NCI-H748 treated with DMSO at 0.1 percent for 48 hours (cell line): ENCODE results near the gene PDLIM1.
A peak's percentile ranks its signal among the peaks of the same experiment; 100 is the strongest.

Experiments used
- DNase-seq: peaks from one replicate; lab custom pipeline; 2025; lab: John Stamatoyannopoulos, UW

The PDLIM1 gene

DNA sequence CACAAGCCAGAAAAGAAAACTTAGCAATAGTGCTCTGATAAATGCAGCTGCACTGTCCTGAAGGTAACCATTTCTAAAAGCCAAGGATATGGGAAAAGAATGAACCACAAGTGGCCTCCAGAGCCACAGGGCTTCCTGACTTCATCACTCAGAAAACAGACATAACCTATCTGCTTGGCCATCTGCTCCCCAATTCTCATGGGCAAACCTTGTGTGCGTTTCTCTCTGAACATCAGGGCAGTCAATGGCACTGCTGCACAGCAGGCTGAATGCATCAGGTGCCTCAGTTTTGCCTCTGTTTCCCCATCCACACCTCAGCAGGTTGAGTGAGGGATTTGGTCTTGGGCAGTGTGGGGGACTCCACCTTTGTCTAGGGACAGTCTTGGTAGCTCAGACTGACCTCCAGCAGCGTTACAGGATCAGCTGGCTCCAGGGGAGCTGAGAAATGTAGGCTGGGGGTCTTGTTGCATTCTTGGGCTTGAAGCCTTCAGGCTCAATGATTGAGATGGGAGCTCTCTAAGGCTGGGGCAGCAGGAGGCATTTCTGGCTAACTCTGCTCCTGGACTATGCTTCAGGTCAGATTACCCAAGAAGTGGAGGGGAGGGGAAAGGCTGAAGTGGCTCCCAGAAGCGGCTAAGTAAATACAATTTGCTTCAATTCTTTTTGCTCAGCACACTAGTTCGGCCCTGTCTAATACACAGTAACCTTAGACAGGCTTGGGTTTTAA, 23.6 kb upstream of the PDLIM1 start:
- no peak for DNase-seq

- DNase-seq, result no peak
Observed at GRCh38 chr10:95312986-95313495, 22.2 kb upstream of the PDLIM1 start.

GRCh38 chr10:95312257-95312656, 21.5 kb upstream of the PDLIM1 start:
- no peak for DNase-seq

DNA sequence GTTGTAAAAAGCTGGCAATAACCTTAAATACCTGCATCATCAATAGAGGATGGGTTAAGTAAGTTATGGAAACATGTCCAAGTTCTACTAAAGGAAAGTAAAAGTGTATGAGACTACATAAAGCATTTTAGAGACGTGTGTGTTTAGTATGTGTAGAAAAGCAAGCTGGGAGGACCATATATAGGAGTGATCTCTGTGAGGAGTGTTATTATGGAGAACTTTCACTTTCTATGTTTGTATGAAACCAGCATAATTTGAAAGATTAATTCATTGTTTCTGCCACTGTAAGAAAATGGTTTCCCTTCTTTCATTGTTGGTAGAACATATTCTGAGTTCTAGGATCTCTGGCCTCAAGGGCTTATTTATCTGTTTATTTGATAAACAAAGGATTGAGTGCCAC, 19.2 kb upstream of the PDLIM1 start:
- DNase-seq, result no peak

DNA sequence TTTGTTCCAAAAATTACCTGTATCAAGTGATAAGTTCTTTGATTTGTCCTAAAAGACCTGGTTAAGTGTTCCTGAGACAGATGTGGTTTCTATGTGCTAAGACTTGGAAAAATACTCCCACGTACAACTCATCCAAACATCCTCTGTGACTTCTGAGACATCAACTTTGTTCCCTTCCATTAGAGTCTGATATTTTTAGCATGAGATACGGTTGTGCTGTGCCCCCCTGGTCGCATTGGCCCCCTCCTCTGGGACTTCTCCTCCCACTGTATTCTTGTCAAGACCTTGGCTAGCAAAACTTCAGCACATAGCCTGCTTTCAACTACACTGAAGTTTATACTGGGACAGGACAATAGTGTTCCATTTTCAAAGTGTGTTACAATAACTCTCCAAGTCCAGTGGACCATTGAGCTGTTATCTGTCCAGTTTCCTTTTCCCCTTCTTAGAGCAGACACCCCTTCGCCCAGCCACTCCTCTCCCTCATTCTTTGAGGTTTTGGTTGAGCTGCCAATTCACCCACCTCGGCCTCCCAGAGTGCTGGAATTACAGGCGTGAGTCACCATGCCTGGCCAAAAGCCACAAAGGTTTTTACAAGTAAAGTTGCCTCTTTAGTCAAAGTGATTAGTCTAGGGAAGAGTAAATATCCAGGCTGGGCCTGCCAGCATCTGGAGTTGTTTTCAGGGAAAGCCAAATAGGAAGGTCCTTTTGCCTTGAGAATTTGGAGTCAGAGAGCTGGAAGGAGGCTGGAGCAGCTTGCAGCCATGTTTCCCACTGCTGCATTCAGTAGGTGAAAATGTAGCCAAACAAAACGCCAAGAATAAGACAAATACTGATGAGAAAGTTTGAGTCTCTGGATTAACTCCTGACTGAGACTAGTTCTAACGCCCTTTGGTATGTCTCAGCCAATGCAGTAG, 17.8 kb upstream of the PDLIM1 start:
- no peak for DNase-seq

DNA sequence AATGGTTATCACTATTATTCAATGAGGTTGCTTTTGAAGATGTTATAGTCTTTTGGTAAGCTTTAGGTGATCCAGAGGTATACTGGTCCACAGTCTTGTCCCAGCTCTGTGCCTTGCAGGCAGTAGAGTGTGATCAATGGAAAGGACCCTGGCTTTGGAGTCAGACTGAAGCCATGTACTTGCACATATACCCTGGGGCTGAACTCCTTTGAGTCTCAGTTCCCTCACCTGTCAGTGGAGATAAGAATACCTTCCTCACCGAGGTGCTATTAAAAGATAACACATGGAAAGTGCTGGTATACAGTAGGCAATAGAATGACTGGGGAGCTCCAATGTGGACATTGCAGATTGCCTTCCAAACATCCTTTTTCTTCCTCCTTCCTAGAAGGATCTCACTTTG, 16.0 kb upstream of the PDLIM1 start:
- DNase-seq, result no peak

DNA sequence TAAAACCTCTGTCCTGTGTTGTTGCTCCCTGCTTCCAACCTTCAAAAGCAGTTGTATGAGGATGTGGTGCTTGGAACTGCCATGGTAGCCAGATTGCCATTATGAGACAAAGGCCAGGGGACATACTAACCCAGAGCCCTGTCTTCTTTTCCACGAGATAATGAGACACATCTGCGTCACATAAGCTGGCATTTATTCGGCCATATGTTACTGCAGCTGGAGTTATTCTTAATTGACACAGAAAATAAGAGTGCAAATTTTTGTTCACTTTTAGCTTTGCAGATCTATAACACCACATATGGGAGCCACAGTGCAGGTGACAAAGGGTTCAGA, 15.5 kb upstream of the PDLIM1 start:
- DNase-seq, result no peak

DNA sequence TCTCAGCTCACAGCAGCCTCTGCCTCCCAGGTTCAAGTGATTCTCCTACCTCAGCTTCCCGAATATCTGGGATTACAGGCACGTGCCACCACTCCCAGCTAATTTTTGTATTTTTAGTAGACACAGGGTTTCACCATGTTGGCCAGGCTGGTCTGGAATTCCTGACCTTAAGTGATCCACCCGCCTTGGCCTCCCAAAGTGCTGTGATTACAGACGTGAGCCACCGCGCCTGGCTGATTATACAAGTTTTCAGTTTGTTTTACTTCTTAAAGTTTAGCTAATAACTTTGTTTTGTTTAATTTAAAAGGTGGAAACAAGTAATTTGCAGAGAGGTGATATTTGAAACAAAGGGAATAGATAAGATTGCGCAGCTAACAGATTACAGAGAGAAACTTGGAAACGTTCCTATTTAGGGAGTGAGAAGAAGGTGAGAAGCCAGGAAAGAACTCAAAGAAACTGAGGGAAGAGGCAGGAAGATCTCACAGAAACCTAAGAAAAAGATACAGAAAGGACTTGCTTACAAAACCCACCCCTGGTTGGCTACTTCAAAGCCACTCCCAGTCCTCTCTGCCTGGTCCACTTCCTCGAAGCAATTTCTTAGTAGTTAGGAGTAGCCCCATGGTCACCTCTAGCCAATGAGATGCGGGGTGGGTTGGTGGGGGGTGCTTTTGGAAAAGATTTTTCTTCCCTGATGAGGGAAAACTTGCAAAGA, 15.0 kb upstream of the PDLIM1 start:
- DNase-seq, result no peak

- DNase-seq, result no peak
Observed at GRCh38 chr10:95304976-95305375, 14.2 kb upstream of the PDLIM1 start.

DNA sequence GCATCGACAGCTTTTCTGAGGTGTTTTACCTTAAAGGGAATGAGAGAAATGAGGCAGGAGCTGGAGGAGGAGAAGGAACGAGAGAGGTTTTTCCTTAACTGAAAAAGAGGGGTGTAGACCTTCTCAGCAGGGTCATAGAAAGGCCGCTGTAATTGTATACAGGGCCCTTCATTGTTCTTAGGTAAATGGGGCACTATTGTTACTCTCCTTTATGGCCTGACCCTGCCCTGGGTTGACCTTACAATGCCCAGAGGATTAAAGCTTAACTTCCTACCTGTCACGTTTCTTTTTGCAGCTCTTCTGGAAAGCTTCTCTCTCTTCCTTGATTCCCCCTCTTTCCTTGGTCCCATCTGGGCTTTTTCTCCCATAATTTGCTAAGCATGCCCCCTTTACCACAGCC, 13.7 kb upstream of the PDLIM1 start:
- no peak for DNase-seq

DNA sequence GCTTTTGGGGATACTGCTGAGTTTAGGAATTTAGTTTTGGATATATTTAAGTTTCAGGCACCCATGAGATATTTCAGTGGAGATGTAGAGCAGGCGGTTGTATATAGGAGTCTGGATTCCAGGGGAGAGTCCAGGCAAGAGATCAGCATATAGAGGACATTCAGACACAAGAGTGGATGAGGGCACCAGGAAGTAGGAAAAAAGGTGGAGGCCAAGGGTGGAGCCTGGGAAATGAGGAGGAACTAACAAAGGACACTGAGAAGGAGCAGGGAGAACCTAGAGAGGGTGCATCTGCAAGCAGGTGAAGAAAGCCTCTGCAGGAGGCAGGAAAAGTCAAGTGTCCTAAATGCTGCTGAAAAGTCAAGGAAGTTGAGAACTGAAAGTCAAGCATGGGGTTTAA, 13.1 kb upstream of the PDLIM1 start:
- DNase-seq, result no peak

DNA sequence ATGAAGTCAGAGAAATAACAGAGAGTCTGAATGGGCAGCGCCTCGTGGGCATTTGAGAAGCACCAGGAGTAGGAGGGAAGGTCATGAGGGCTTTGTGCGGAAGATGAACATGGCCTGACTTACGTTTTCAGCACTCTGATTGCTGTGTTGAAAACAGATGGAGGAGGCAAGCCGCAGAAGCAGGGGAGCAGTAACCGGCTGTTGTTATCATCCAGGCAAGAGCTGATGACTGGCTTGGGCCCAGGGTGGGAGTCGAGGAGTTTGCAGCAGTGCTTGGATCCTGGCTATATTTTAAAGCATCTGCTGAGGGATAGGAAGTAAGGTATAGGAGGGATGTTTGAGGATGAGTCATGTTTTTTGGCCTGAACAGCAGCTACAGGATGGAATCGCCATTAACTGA, 12.7 kb upstream of the PDLIM1 start:
- no peak for DNase-seq

- no peak for DNase-seq
Observed at GRCh38 chr10:95300022-95300539, 9.3 kb upstream of the PDLIM1 start.

- DNase-seq, result no peak
Observed at GRCh38 chr10:95297402-95297801, 6.6 kb upstream of the PDLIM1 start.

DNA sequence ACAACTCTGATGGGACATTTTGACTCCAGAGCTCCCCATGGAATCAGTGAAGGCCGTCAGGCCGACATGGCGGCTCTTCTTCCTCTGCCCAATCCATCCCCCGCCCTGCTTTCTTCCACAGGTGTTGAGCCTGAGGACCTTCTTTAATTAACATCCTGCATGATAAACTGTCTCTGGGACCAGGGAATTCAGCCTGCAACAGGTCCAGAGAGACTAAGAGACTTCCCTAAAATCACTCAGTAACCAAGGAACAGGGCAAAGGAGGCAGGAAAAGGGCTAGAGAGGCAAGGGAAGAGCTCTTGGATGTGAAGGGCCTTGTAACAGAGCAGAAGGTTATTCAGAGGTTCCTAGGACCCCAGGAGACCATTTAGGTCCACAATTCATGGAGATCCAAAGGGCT, 6.0 kb upstream of the PDLIM1 start:
- DNase-seq, result no peak

DNA sequence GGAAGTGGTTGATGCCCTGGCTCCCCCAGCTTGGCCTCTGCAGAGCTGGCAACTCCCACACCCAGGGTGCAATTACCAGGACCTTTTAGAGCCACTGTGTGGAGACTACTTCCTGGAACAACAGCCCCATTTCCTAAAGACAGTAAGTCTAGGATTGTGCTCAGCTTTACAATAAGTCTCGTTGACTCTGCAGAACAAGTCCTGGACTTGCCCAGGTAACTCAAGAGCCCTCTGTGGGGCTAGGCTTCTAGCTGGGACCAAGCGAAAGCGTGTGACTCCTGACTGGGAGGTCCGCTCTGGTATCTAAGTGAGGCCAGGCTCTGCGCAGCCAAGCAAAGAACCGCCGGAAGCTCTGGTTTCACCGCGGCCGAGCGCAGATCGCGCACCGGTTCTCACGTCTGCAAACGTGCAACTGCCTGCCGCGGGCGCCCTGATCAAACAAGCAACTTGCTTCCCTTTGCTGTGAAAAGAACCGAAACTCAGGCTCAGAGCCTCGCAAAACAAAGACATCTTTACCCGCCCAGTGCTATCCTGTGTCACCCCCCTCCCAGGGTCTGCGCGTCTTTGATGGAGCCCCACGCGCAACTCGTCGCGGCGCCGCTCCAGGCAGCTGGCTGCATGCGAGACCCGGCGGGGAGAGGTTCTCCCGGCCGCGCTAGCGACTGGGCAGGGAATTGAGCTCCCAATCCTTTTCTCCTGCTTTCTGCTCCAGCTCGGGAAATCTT, 4.4 kb upstream of the PDLIM1 start:
- DNase-seq, result peak; percentile 36

DNA sequence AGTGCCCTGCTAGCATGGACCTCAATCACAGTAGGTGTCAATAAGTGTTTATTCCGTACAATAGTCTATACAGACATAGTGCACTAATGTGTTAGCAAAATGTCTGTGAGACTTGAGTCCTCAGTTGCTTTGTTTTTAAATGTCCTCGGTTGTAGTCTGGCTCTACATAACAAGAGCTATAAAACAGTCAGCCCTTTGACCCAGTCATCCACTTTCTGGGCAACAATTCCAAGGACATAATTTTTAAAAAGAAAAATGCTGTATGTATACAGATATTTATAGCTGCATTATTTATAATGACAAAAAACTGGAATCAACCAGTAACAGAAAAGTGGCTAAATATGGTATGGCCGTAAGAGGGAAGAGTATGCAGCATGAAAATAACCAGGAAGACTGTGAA, 2.8 kb upstream of the PDLIM1 start:
- no peak for DNase-seq

- no peak for DNase-seq
Observed at GRCh38 chr10:95291365-95292039, 699 bp upstream of the PDLIM1 start.

GRCh38 chr10:95289921-95290421, 832 bp downstream of the PDLIM1 start:
- no peak for DNase-seq

- DNase-seq, result peak; percentile 56
Observed at GRCh38 chr10:95289003-95289920, 1.5 kb downstream of the PDLIM1 start.
